Duodenal mucosa (tissue), 2 donors: ENCODE measurements around the gene ADORA2A.

ENCODE experiments used
- H3K27ac ChIP-seq: one replicate; pipeline ENCODE4 v1.7.0; 2013; ENCODE audit warnings: low read depth, low read length
- H3K27me3 ChIP-seq, 2 donors: one replicate each; pipeline ENCODE4 v1.7.0; 2013; ENCODE audit warnings: low read length in 2 of 2, control low read depth in 1 of 2; ENCODE audit not compliant: insufficient read depth in 2 of 2, control insufficient read depth in 1 of 2
- H3K36me3 ChIP-seq, 2 donors: one replicate each; pipeline ENCODE4 v1.7.0; 2013; ENCODE audit warnings: low read length in 2 of 2, control low read depth in 1 of 2; ENCODE audit not compliant: insufficient read depth in 2 of 2, control insufficient read depth in 1 of 2
- H3K4me1 ChIP-seq, 2 donors: one replicate each; pipeline ENCODE4 v1.7.0; 2013; ENCODE audit warnings: low read length in 2 of 2, control low read depth in 1 of 2; ENCODE audit not compliant: insufficient read depth in 2 of 2, control insufficient read depth in 1 of 2
- H3K4me3 ChIP-seq, 2 donors: one replicate each; pipeline ENCODE4 v1.7.0; 2013; ENCODE audit warnings: low read length in 2 of 2, low read depth in 1 of 2
- H3K9ac ChIP-seq, 2 donors: one replicate each; pipeline ENCODE4 v1.7.0; 2013; ENCODE audit warnings: low read length in 2 of 2, low read depth in 1 of 2
- H3K9me3 ChIP-seq, 2 donors: one replicate each; pipeline ENCODE4 v1.7.0; 2013; ENCODE audit warnings: low read length in 2 of 2, control low read depth in 1 of 2; ENCODE audit not compliant: control insufficient read depth in 1 of 2

The ADORA2A gene

DNA sequence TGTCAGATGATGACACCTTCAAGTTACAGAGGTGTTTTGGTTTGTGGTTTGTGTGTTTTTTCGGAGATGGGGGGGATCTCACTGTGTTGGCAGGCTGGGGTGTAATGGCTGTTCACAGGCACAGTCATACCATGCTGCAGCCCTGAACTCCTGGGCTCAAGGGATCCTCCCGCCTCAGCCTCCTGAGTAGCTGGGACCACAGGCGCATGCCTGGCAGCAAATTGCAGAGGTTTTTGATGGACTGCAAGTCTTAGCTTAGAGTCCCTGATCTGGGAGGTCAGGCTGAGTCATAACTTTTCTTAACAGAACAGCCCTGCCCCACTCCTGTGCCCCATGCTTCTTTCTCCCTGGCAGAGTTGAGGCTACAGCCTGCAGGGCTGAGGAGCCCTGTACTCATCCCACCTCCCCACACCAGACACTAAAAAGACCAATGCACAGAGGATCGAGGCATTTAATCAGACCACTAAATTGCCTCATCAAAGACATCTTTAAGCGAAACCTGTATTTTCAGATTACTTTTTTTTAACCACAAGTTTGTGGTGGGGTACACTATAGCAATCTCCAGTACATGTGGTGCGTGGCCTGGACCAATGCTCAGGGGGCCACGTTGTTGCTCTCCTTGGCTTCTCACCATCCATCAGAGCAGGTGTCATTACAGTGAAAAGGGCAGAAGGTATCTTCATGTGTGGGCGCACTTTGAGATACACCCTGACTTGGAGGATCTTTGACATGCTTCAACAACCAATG lies 17.1 kb upstream of the ADORA2A start:
- no peak overlapping the region for H3K27ac ChIP-seq
- H3K4me1 ChIP-seq = peaks cover 0 to 3% of the 10 kb centered on the region in 2 donors
- H3K9me3 ChIP-seq = no peaks in the 10 kb centered on the region
- H3K36me3 ChIP-seq = peaks cover 3 to 46% of the 10 kb centered on the region in 2 donors
- no peak overlapping the region for H3K4me3 ChIP-seq
- no peaks in the 10 kb centered on the region for H3K27me3 ChIP-seq
- no peak overlapping the region for H3K9ac ChIP-seq

DNA sequence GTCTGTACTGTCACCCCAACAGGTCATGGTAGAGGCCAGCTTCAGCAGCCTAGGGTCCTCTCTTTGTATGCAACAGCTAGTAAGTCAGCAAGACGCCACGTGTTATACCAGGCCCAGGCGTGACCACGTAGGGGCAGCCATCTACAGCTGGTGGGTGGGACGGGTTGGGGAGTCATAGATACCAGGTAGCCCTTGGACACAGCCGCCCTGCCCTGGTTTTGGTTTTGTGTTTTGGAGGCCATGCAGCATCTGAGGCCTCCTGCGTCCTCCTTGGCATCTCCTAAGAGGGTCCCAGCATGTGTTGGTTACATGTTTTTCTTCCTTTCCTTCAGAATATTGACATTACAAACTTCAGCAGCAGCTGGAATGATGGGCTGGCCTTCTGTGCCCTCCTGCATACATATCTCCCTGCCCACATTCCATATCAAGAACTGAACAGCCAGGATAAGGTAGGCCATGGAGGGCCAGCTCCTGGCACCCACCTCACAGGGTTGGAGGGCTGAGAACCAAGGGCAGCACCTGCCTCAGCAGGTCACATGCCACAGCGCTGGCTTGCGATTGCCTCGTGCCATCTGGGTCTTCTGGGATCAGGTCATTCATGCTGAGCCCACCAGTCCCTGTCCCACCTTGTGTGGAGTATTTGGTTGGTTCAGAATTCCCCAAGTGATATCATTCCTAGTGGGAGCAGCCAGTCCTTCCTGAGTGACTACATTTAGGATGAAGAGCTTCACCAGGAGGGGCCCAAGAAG lies 16.0 kb upstream of the ADORA2A start:
- peaks cover 8 to 54% of the 10 kb centered on the region in 2 donors for H3K36me3 ChIP-seq
- H3K27me3 ChIP-seq = no peaks in the 10 kb centered on the region
- no peak overlapping the region for H3K4me3 ChIP-seq
- H3K27ac ChIP-seq = no peak overlapping the region
- H3K9me3 ChIP-seq = no peaks in the 10 kb centered on the region
- H3K4me1 ChIP-seq = peaks cover 0 to 3% of the 10 kb centered on the region in 2 donors
- H3K9ac ChIP-seq = no peak overlapping the region

DNA sequence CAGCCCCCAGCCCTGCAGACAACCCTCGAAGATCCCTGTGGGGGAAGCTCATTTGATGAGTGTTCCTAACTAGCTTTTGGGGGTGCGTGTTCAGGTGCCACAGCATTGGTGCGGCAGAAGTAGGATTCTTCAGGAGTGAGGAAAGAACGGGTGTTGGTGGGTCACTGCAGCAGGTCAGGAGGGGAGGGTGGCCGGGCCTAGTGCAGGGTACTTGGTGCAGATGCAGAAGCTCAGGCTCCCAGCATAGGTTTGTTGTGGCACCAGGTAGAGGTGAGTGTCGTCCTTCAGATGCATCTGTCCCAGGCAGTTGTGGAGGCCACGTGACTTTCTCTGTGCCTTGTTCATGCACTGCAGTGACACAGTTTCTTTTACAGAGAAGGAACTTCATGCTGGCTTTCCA lies 15.1 kb upstream of the ADORA2A start:
- Histone ChIP-seq H3K4me3 (no peak overlapping the region), H3K4me1 (no peaks in the 10 kb centered on the region), H3K9ac (no peak overlapping the region), H3K27me3 (no peaks in the 10 kb centered on the region), H3K9me3 (no peaks in the 10 kb centered on the region), H3K36me3 (peaks cover 8 to 62% of the 10 kb centered on the region in 2 donors), H3K27ac (no peak overlapping the region)

DNA sequence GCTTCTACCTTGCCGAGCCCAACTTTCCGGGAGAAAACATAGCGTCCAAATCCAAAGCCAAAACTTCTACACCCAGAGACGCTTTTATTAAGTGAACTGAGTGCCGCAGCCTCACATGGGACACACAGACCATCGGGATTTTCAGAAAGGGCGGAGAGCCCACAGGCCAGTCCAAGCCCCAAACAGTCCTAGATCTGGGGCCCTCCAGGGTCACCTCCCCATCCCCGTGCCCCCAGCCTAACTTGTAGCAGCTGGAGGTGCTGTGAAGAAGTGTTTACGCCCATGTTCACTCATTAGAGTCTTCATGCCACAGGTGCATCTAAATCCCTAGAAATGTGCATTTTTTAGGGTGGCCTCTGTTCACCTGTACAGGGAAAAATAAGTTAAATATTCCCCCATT lies 14.1 kb upstream of the ADORA2A start:
- Histone ChIP-seq H3K4me3 (no peak overlapping the region), H3K36me3 (peaks cover 8 to 62% of the 10 kb centered on the region in 2 donors), H3K9me3 (no peaks in the 10 kb centered on the region), H3K27me3 (no peaks in the 10 kb centered on the region), H3K4me1 (no peaks in the 10 kb centered on the region), H3K27ac (no peak overlapping the region), H3K9ac (no peak overlapping the region)

DNA sequence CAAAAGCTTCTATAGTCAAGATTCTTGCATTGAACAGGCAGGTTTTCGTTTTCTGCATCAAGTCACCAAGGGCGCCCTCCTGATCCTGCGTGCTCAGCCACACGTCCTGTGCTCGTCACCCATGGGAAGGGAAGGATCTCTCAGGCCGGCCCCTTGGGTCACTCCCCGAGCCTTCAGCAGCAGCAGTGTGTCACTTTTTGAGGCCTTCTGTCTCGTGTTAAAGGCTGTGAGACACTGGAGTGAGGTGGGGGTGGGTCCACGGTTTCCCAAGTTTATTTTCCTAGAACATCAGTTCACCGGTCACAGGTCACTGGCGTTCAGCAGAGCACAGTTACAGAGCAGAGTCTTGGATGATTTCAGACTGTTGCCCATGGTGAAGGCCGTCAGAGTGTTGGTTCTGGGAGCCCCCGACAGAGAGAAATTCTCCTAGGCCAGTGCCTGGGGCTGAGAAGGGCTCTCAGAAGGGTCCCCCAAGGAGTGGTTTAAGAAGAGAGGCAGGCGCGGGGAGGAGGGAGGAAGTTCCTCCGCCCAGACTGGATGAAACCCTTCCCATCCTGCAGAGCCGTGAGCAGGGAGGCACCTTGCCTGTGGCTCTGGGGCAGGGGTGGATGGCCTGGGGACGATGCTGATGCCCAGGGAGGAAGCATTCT lies 13.5 kb upstream of the ADORA2A start:
- H3K36me3 ChIP-seq = peaks cover 8 to 57% of the 10 kb centered on the region in 2 donors
- H3K4me1 ChIP-seq = no peaks in the 10 kb centered on the region
- H3K4me3 ChIP-seq = no peak overlapping the region
- H3K9ac ChIP-seq = no peak overlapping the region
- no peak overlapping the region for H3K27ac ChIP-seq
- no peaks in the 10 kb centered on the region for H3K9me3 ChIP-seq
- no peaks in the 10 kb centered on the region for H3K27me3 ChIP-seq

DNA sequence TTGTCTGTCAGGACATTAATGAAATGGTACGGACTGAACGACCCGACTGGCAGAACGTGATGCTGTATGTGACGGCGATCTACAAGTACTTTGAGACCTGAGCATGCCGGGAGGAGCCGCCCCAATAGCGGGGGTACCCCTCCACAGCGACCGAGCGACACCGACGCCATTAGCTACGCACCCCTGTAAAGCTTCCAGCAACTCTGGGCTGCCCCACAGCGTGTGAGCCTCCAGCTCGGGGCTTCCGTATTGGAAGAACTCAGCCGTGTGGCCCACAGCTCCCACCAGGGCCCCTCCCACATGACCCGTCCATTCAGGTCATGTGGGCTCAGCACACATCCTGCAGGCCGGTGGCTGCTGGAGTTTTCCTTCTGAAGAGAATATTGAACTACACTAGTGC lies 12.9 kb upstream of the ADORA2A start:
- Histone ChIP-seq H3K4me3 (no peak overlapping the region), H3K36me3 (peaks cover 8 to 57% of the 10 kb centered on the region in 2 donors), H3K9me3 (no peaks in the 10 kb centered on the region), H3K27me3 (no peaks in the 10 kb centered on the region), H3K9ac (no peak overlapping the region), H3K27ac (no peak overlapping the region), H3K4me1 (no peaks in the 10 kb centered on the region)

DNA sequence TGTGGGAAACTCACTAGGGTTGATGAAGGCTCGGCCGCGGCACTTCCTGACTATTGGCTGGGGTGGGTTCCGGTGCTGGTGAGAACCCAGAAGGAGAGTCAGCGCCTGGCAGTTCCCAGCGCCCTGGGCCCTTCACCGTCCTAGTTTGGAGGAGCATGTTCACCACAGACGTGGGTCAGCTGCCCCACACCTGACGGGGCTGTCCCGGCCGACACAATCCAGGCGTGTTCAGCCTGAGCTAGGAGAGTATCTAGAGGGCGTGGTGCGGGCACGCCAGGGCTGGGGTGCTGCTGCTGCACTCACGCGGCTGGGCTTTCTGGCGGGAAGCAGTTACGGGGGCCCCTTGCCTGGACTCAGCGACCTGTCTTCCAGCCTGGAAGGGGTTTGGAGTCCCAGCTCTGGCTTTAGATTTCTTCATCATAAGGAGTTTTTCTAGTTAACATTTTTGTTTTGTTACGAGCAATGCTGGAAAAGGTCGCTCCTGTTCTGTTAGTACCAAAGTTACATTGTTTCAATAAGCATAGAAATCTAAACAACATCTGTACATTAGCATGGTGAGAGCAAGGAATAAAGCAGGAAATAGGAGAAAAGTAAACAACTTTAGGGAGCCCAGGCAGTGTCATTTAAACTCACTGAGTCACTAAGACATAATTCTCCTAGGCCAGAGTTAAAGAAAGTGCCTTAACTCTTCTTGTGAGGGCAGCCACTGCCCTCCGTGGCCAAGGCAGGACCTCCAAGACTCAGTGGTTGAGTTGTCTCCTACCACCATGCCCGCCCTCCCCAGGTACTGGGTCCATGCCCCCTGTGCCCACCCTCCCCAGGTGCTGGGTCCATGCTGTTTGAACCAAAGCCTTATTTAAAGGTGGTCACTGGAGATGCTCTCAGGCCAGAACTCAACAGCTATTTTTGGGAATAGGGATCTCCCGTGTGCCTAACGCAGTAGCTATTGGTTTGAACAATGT lies 12.1 kb upstream of the ADORA2A start:
- Histone ChIP-seq H3K27me3 (peaks cover 0 to 2% of the 10 kb centered on the region in 2 donors), H3K4me3 (no peak overlapping the region), H3K36me3 (peaks cover 8 to 57% of the 10 kb centered on the region in 2 donors), H3K27ac (no peak overlapping the region), H3K9me3 (no peaks in the 10 kb centered on the region), H3K4me1 (peaks cover 0 to 6% of the 10 kb centered on the region in 2 donors), H3K9ac (no peak overlapping the region)

DNA sequence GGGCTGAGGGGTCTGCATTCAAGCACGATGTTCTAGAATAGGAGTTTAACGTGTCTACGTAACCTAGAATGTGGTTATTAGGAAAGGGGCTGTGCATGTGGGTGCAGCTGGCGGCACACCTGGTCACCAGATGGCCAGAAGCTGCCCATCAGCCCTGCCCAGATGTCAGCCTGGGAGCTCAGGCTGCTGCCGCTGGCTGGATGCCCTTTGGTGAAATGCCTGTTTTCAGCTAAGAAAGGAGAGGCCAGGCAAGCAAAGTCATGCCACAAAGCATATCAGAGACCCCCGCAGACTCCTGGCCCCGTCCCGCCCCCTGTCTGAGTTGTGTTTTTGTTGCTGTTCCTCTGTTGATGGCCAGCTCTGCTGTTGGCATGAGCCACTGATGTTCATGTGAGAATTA lies 11.3 kb upstream of the ADORA2A start:
- H3K9ac ChIP-seq = no peak overlapping the region
- no peaks in the 10 kb centered on the region for H3K9me3 ChIP-seq
- no peak overlapping the region for H3K27ac ChIP-seq
- peaks cover 8 to 57% of the 10 kb centered on the region in 2 donors for H3K36me3 ChIP-seq
- peaks cover 0 to 7% of the 10 kb centered on the region in 2 donors for H3K27me3 ChIP-seq
- no peak overlapping the region for H3K4me3 ChIP-seq
- peaks cover 0 to 6% of the 10 kb centered on the region in 2 donors for H3K4me1 ChIP-seq

DNA sequence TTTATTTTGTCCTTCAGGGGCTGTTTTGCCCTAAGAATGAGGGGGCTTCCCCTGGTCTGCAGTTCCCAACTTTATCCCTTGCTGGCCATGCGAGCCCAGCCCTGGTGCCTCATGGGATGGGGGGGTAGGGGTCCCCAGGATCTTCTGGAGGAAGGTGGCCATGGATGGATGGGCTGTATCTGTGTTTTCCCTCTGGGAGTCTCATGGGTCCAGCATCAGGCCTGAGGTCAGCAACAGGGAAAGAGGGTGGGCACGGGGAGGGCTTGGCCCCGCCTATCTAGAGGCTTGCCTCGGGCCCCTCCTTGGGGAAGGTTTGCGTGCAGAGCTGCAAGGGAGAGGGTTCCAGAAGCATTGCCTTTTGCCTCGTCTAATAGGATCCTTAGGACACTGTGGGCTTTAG lies 10.8 kb upstream of the ADORA2A start:
- H3K4me3 ChIP-seq = no peak overlapping the region
- peaks cover 0 to 6% of the 10 kb centered on the region in 2 donors for H3K4me1 ChIP-seq
- no peak overlapping the region for H3K27ac ChIP-seq
- H3K9me3 ChIP-seq = no peaks in the 10 kb centered on the region
- peaks cover 5 to 54% of the 10 kb centered on the region in 2 donors for H3K36me3 ChIP-seq
- peaks cover 0 to 9% of the 10 kb centered on the region in 2 donors for H3K27me3 ChIP-seq
- H3K9ac ChIP-seq = no peak overlapping the region
